ENCODE measurements around the gene KLF7.

KLF7 gene

GRCh38 chr2:207166349-207167098 is 776 bp upstream of the KLF7 start:
- DNase-seq = peak; percentile 84

- peak; percentile 95 for DNase-seq
Observed at GRCh38 chr2:207166039-207166348, 246 bp upstream of the KLF7 start.

GRCh38 chr2:207164006-207164831 is 1.5 kb downstream of the KLF7 start:
- DNase-seq = no peak

GRCh38 chr2:207163756-207164005 is 2.1 kb downstream of the KLF7 start:
- DNase-seq = no peak

- no peak for DNase-seq
Observed at GRCh38 chr2:207163053-207163755, 2.5 kb downstream of the KLF7 start.

- no peak for DNase-seq
Observed at GRCh38 chr2:207162316-207162715, 3.4 kb downstream of the KLF7 start.

GRCh38 chr2:207161247-207162123 is 4.3 kb downstream of the KLF7 start:
- DNase-seq = no peak

- no peak for DNase-seq
Observed at GRCh38 chr2:207160115-207160514, 5.6 kb downstream of the KLF7 start.

- DNase-seq = no peak
Observed at GRCh38 chr2:207159002-207159401, 6.7 kb downstream of the KLF7 start.

- no peak for DNase-seq
Observed at GRCh38 chr2:207157731-207158130, 8.0 kb downstream of the KLF7 start.

- no peak for DNase-seq
Observed at GRCh38 chr2:207157162-207157481, 8.6 kb downstream of the KLF7 start.

- DNase-seq = no peak
Observed at GRCh38 chr2:207156451-207157161, 9.1 kb downstream of the KLF7 start.

GRCh38 chr2:207155516-207156444 is 10.0 kb downstream of the KLF7 start:
- DNase-seq = no peak

- DNase-seq = no peak
Observed at GRCh38 chr2:207154556-207155510, 10.9 kb downstream of the KLF7 start.

- no peak for DNase-seq
Observed at GRCh38 chr2:207153266-207153975, 12.3 kb downstream of the KLF7 start.

GRCh38 chr2:207151048-207151447 is 14.7 kb downstream of the KLF7 start:
- no peak for DNase-seq

GRCh38 chr2:207150284-207150683 is 15.5 kb downstream of the KLF7 start:
- no peak for DNase-seq

- no peak for DNase-seq
Observed at GRCh38 chr2:207149249-207150213, 16.2 kb downstream of the KLF7 start.
